IMR-90 (cell line): Measurements from ENCODE around the gene BOLA1. TPM values are rescaled to one million over a fixed set of nuclear protein-coding genes. Genes with fewer than 3 reads are reported as not detected.

Source experiments
- ATAC-seq: fragments of 200-7000 bp; cut with Tn5 transposase; 2 replicates; pipeline ENCODE4 v1.9.1; 2020; ENCODE audit warnings: low read depth, mild to moderate bottlenecking, moderate library complexity
- BruUV-seq: library from RNA; stranded (reverse); fragments of 400-500 nt; replicated peaks from 2 replicates; lab custom pipeline; 2021; lab: Mats Ljungman, UMichigan
- CTCF ChIA-PET: fragments of 300-600 bp; formaldehyde crosslinking; extraction: SDS; loops from one replicate; lab custom pipeline; 2021; ENCODE audit warnings: antibody characterized with exemption; lab: Yijun Ruan, JAX
- POLR2A ChIA-PET: fragments of 300-600 bp; sonication (Branson Sonifier 250); formaldehyde crosslinking; loops from one replicate; lab custom pipeline; 2022; ENCODE audit warnings: antibody characterized with exemption; ENCODE audit not compliant: unreplicated experiment; lab: Charles Lee
- DNase-seq: peaks from one replicate; pipeline ENCODE4 v3.0.0; 2013
- H2AFZ ChIP-seq: replicated peaks from 2 replicates; pipeline ENCODE3; 2013; ENCODE audit warnings: low read length, mild to moderate bottlenecking; ENCODE audit not compliant: poor library complexity
- H2AK5ac ChIP-seq: 2 replicates; pipeline ENCODE4 v1.6.1; 2013; ENCODE audit warnings: low read depth, low read length, inconsistent platforms
- H2AK9ac ChIP-seq: replicated peaks from 2 replicates; pipeline ENCODE3; 2013; ENCODE audit warnings: mild to moderate bottlenecking, low read depth, low read length, moderate library complexity; ENCODE audit not compliant: poor library complexity
- H2BK120ac ChIP-seq: 2 replicates; pipeline ENCODE4 v1.6.1; 2013; ENCODE audit warnings: low read depth, low read length, inconsistent platforms
- H2BK15ac ChIP-seq: 3 replicates; pipeline ENCODE4 v1.6.1; 2013; ENCODE audit warnings: low read depth, low read length, inconsistent platforms
- H2BK20ac ChIP-seq: 2 replicates; pipeline ENCODE4 v1.6.1; 2013; ENCODE audit warnings: low read depth, mild to moderate bottlenecking, inconsistent platforms, low read length, moderate library complexity
- H2BK5ac ChIP-seq: 2 replicates; pipeline ENCODE4 v1.6.1; 2013; ENCODE audit warnings: mild to moderate bottlenecking, low read depth, low read length, inconsistent platforms; ENCODE audit not compliant: poor library complexity, severe bottlenecking
- H3K14ac ChIP-seq: replicated peaks from 2 replicates; pipeline ENCODE4 v1.6.1; 2013; ENCODE audit warnings: low read depth, low read length, inconsistent platforms
- H3K18ac ChIP-seq: 2 replicates; pipeline ENCODE4 v1.6.1; 2013; ENCODE audit warnings: low read depth, low read length, control low read depth
- H3K23ac ChIP-seq: 2 replicates; pipeline ENCODE4 v1.6.1; 2013; ENCODE audit warnings: low read depth, low read length, inconsistent platforms
- H3K27ac ChIP-seq: 2 replicates; pipeline ENCODE4 v1.5.1; 2013; ENCODE audit warnings: mild to moderate bottlenecking, control low read depth, low read length; ENCODE audit not compliant: insufficient read depth
- H3K27me3 ChIP-seq: 2 replicates; pipeline ENCODE4 v1.6.1; 2013; ENCODE audit warnings: low read length; ENCODE audit not compliant: control insufficient read depth, insufficient read depth
- H3K36me3 ChIP-seq: 2 replicates; pipeline ENCODE4 v1.6.1; 2013; ENCODE audit warnings: low read length, mixed read lengths; ENCODE audit not compliant: control insufficient read depth, insufficient read depth
- H3K4ac ChIP-seq: 2 replicates; pipeline ENCODE4 v1.6.1; 2013; ENCODE audit warnings: low read depth, low read length, inconsistent platforms
- H3K4me1 ChIP-seq: 2 replicates; pipeline ENCODE4 v1.6.1; 2013; ENCODE audit warnings: low read length, mixed read lengths; ENCODE audit not compliant: control insufficient read depth, insufficient read depth
- H3K4me2 ChIP-seq: 2 replicates; pipeline ENCODE4 v1.6.1; 2013; ENCODE audit warnings: low read depth, mild to moderate bottlenecking, control low read depth, low read length, moderate library complexity
- H3K4me3 ChIP-seq: 2 replicates; pipeline ENCODE4 v1.5.1; 2013; ENCODE audit warnings: low read depth, mild to moderate bottlenecking, control low read depth, low read length, moderate library complexity; ENCODE audit not compliant: insufficient read depth
- H3K56ac ChIP-seq: 2 replicates; pipeline ENCODE4 v1.6.1; 2013; ENCODE audit warnings: low read length, inconsistent platforms; ENCODE audit not compliant: insufficient read depth; ENCODE audit errors: extremely low read depth
- H3K79me1 ChIP-seq, 2 experiments: 2 replicates each; pipeline ENCODE4 v1.6.1; 2013; ENCODE audit warnings: low read length in 2 of 2, inconsistent platforms in 1 of 2, low read depth in 1 of 2
- H3K9ac ChIP-seq: 2 replicates; pipeline ENCODE4 v1.6.1; 2013; ENCODE audit warnings: low read depth, low read length, control low read depth
- H3K9me1 ChIP-seq: 2 replicates; pipeline ENCODE4 v1.6.1; 2013; ENCODE audit warnings: low read length, inconsistent platforms; ENCODE audit not compliant: insufficient read depth
- H3K9me3 ChIP-seq: 2 replicates; pipeline ENCODE4 v1.6.1; 2013; ENCODE audit warnings: low read length; ENCODE audit not compliant: control insufficient read depth, insufficient read depth
- H4K20me1 ChIP-seq: 2 replicates; pipeline ENCODE4 v1.6.1; 2013; ENCODE audit warnings: low read length, inconsistent platforms; ENCODE audit not compliant: insufficient read depth
- H4K5ac ChIP-seq: 2 replicates; pipeline ENCODE4 v1.6.1; 2013; ENCODE audit warnings: mild to moderate bottlenecking, low read depth, low read length, control low read depth
- H4K8ac ChIP-seq, 2 experiments: 2 replicates each; pipeline ENCODE4 v1.6.1; 2013; ENCODE audit warnings: low read depth in 2 of 2, low read length in 2 of 2, control low read depth in 1 of 2, inconsistent platforms in 1 of 2
- H4K91ac ChIP-seq: 2 replicates; pipeline ENCODE4 v1.6.1; 2013; ENCODE audit warnings: low read depth, low read length, inconsistent platforms; ENCODE audit not compliant: insufficient read depth
- BHLHE40 ChIP-seq: fragments of 150-350 bp; IDR thresholded peaks from 2 replicates; pipeline ENCODE4 v1.6.1; 2016; ENCODE audit warnings: mild to moderate bottlenecking, low read depth, low read length
- FOS ChIP-seq: fragments of 150-350 bp; IDR thresholded peaks from 2 replicates; pipeline ENCODE4 v1.6.1; 2016; ENCODE audit warnings: low read depth, low read length
- MAFK ChIP-seq: IDR thresholded peaks from 2 replicates; pipeline ENCODE4 v1.6.1; 2012; ENCODE audit warnings: low read depth, low read length, improper control_type of control experiment
- WGBS, 2 experiments: methylation state at CpG; one replicate each; pipeline versions ENCODE4 v1.1.5 to v1.1.7; 2013; ENCODE audit warnings: missing lambda C conversion rate in 2 of 2; ENCODE audit not compliant: insufficient read length in 1 of 2; ENCODE audit errors: extremely low coverage in 2 of 2; 5-methylcytosine and 5-hydroxymethylcytosine counted together
- dilution Hi-C: fragments of 300-500 bp; cut with HindIII; formaldehyde crosslinking; loops from one replicate; pipeline ENCODE4 v1.14.3; 2018; ENCODE audit warnings: low sequenced_read_pairs; ENCODE audit not compliant: unreplicated experiment
- in situ Hi-C: fragments of 300-500 bp; cut with MboI; formaldehyde crosslinking; loops from 3 replicates; pipeline ENCODE4 v1.14.3; 2019; ENCODE audit warnings: low sequenced_read_pairs, inconsistent platforms, mixed read lengths
- intact Hi-C: fragments of 100-400 bp; cut with micrococcal nuclease; formaldehyde crosslinking; loops from 2 replicates; pipeline ENCODE4 v1.10.0; 2022
- polyA plus RNA-seq, 3 experiments: library from polyadenylated mRNA; depleted of rRNA; stranded (reverse); fragments of >200 nt; gene quantifications; 2 replicates each; pipeline ENCODE4 v1.2.3, GENCODE V29; 2012; ENCODE audit warnings: low replicate concordance in 1 of 3
- total RNA-seq: library from RNA; depleted of rRNA; stranded (reverse); fragments of >200 nt; gene quantifications from 2 replicates; pipeline ENCODE4 v1.2.3, GENCODE V29; 2012

Gene BOLA1
- total and polyA plus RNA-seq, 2 of the 4 experiments (the other 2 are of a cell fraction) = 3.4 to 12.6 TPM

DNA sequence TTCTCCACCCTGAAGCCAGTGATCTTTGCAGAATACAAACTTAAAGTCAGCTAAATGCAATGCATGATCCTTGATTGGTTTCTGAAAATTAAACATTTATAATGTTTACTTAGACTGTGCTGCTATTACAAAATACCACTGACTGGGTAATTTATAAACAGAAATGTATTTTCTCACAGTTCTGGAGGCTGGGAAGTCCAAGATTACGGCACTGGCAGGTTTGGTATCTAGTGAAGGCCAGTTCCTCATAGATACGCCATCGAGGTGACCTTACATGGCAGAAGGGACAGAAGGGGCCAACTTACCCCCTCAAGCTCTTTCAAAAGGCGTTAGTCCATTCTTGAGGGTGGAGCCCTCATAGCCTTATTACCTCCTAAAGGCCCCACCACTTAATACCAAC, 2.8 kb upstream of the BOLA1 start:
- peaks cover 4% of the 10 kb centered on the region for H3K4me1 ChIP-seq
- H2BK15ac ChIP-seq = no peak overlapping the region
- H3K4me2 ChIP-seq = no peak overlapping the region
- no peak overlapping the region for H3K23ac ChIP-seq
- no peak overlapping the region for H3K9ac ChIP-seq
- H2BK120ac ChIP-seq = no peak overlapping the region
- ChIA-PET CTCF (no interaction called here), POLR2A (no interaction called here)
- TF ChIP-seq BHLHE40 (no peak), FOS (no peak), MAFK (no peak)
- no peak for DNase-seq
- peaks cover 2% of the 10 kb centered on the region; the same call in 1 of the 2 replicates for H3K9me3 ChIP-seq
- H3K4me3 ChIP-seq = no peak overlapping the region
- no peaks in the 10 kb centered on the region for H3K27me3 ChIP-seq
- BruUV-seq = no TSS peak
- no peak overlapping the region for H4K91ac ChIP-seq
- H4K8ac ChIP-seq = no peak overlapping the region
- no peak overlapping the region for H2BK20ac ChIP-seq
- H2AFZ ChIP-seq = no peak overlapping the region
- ATAC-seq = no peak
- H3K36me3 ChIP-seq = no peaks in the 10 kb centered on the region
- no CpG with 5 or more reads among the region's 4 CpGs for WGBS, 2 experiments
- H3K14ac ChIP-seq = no peak overlapping the region
- dilution Hi-C loops (no loop called here), in situ Hi-C loops (loop anchor here (10.0 kb wide), 1 partner anchor 158 kb away; no protein-coding TSS in a partner anchor), intact Hi-C loops (loop anchor here (5.0 kb wide), 1 partner anchor 156 kb away; no protein-coding TSS in a partner anchor)
- H4K20me1 ChIP-seq = no peaks in the 10 kb centered on the region
- no peak overlapping the region for H3K27ac ChIP-seq
- H3K9me1 ChIP-seq = peaks cover 11% of the 10 kb centered on the region; the same call in 1 of the 2 replicates
- H2BK5ac ChIP-seq = no peak overlapping the region
- H2AK9ac ChIP-seq = no peak overlapping the region
- H3K56ac ChIP-seq = no peak overlapping the region
- H3K79me1 ChIP-seq = peaks cover 0 to 10% of the 10 kb centered on the region in 2 experiments; a peak in 3 of 4 replicates
- H3K4ac ChIP-seq = no peak overlapping the region
- H3K18ac ChIP-seq = no peak overlapping the region
- H4K5ac ChIP-seq = no peak overlapping the region
- H2AK5ac ChIP-seq = no peak overlapping the region
